ENCODE results near the gene FTCD. TPM values are rescaled to one million over a fixed set of nuclear protein-coding genes. Genes with fewer than 3 reads are reported as not detected.
"Not testable (repeated sequence)": the region's sequence is repeated elsewhere in the genome, so short reads cannot be mapped to it uniquely, and the experiment has no call there.

The FTCD gene
- total RNA-seq, 1 experiment from 2014 or later, result 6.7 TPM

DNA sequence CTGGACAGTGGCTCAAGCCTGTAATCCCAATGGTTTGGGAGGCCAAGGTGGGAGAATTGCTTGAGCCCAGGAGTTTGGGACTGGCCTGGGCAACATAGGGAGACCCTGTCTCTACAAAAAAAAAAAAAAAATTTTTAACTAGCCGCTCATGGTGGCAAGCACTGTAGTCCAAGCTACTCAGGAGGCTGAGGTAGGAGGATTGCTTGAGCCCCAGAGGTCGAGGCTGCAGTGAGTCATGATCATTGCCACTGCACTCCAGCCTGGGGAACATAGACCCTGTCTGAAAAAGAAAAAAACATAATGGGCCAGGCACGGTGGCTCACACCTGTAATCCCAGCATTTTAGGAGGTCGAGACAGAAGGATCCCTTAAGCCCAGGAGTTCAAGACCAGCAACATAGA, 23.6 kb upstream of the FTCD start:
- Histone ChIP-seq H2BK20ac (ENCODE audit: low read depth, low read length, poor library complexity, severe bottlenecking) (no peak overlapping the region), H3K9ac (ENCODE audit: extremely low read depth, insufficient read length, low read length) (no peak overlapping the region), H3K4ac (ENCODE audit: low read depth, low read length) (no peak overlapping the region), H2BK15ac (ENCODE audit: low read depth, low read length) (no peak overlapping the region), H3K23me2 (ENCODE audit: insufficient read length, low read depth, low read length, poor library complexity, severe bottlenecking) (peaks cover 2% of the 10 kb centered on the region), H4K91ac (ENCODE audit: insufficient read length, low read depth, low read length) (no peak overlapping the region), H2AK5ac (ENCODE audit: insufficient read length, low read length) (no peak overlapping the region), H4K5ac (ENCODE audit: insufficient read length, low read depth, low read length) (no peak overlapping the region), H3K23ac (ENCODE audit: insufficient read length, low read depth, low read length) (no peak overlapping the region), H4K20me1 (ENCODE audit: control insufficient read depth, insufficient read depth, insufficient read length) (no peaks in the 10 kb centered on the region), H3K27me3 (ENCODE audit: insufficient read depth, low read length) (no peaks in the 10 kb centered on the region), H2AFZ (ENCODE audit: low read length) (no peak overlapping the region), H2BK5ac (ENCODE audit: insufficient read length, low read length) (no peak overlapping the region), H3K79me1 (ENCODE audit: insufficient read depth, low read depth, low read length, poor library complexity, severe bottlenecking) (peaks cover 2% of the 10 kb centered on the region), H2BK12ac (ENCODE audit: insufficient read length, low read depth, low read length) (no peak overlapping the region), H2BK120ac (ENCODE audit: low read depth, low read length, poor library complexity, severe bottlenecking) (no peak overlapping the region), H4K8ac (replicated peaks; ENCODE audit: insufficient read length, low read depth, low read length) (no peak overlapping the region), H3K56ac (ENCODE audit: insufficient read length, low read depth, low read length) (no peak overlapping the region), H3K27ac (ENCODE audit: insufficient read length, low read depth, low read length) (no peak overlapping the region), H3T11ph (ENCODE audit: low read length) (no peak overlapping the region), H3K18ac (ENCODE audit: insufficient read length, low read depth, low read length) (no peak overlapping the region), H3K79me2 (ENCODE audit: insufficient read depth, low read length) (no peaks in the 10 kb centered on the region; the same call in 1 of the 2 replicates), H3K14ac (ENCODE audit: insufficient read depth, low read length) (no peak overlapping the region), H3K4me2 (ENCODE audit: insufficient read depth, insufficient read length, low read length) (no peak overlapping the region), H3K4me1 (ENCODE audit: insufficient read depth, low read length) (no peaks in the 10 kb centered on the region; the same call in 1 of the 2 replicates), H3K9me3 (ENCODE audit: control insufficient read depth, low read depth, low read length) (no peaks in the 10 kb centered on the region)
- H3K27ac Mint-ChIP-seq, result no peak overlapping the region
- no peaks in the 10 kb centered on the region for H3K27me3 Mint-ChIP-seq (ENCODE audit: low read depth)
- TF ChIP-seq, protein P1, sequence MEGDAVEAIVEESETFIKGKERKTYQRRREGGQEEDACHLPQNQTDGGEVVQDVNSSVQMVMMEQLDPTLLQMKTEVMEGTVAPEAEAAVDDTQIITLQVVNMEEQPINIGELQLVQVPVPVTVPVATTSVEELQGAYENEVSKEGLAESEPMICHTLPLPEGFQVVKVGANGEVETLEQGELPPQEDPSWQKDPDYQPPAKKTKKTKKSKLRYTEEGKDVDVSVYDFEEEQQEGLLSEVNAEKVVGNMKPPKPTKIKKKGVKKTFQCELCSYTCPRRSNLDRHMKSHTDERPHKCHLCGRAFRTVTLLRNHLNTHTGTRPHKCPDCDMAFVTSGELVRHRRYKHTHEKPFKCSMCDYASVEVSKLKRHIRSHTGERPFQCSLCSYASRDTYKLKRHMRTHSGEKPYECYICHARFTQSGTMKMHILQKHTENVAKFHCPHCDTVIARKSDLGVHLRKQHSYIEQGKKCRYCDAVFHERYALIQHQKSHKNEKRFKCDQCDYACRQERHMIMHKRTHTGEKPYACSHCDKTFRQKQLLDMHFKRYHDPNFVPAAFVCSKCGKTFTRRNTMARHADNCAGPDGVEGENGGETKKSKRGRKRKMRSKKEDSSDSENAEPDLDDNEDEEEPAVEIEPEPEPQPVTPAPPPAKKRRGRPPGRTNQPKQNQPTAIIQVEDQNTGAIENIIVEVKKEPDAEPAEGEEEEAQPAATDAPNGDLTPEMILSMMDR (conservative IDR thresholded peaks at IDR 0.05), result no peak
- peaks cover 8 to 13% of the 10 kb centered on the region in 2 experiments for H3K4me1 Mint-ChIP-seq
- peaks cover 9 to 25% of the 10 kb centered on the region in 2 experiments; a peak in 4 of 5 replicates for H3K9me3 Mint-ChIP-seq
- H3K36me3 Mint-ChIP-seq (ENCODE audit: insufficient read depth in 1 of 3, low read depth in 3 of 3), result peaks cover 9 to 24% (median 16%) of the 10 kb centered on the region in 3 experiments; a peak in 6 of 7 replicates
- no peak overlapping the region for H3K4me3 Mint-ChIP-seq
- no CpG with 5 or more reads among the region's 4 CpGs for WGBS (ENCODE audit: extremely low coverage, insufficient read length, low lambda C conversion rate)
- DNase-seq, result no peak

DNA sequence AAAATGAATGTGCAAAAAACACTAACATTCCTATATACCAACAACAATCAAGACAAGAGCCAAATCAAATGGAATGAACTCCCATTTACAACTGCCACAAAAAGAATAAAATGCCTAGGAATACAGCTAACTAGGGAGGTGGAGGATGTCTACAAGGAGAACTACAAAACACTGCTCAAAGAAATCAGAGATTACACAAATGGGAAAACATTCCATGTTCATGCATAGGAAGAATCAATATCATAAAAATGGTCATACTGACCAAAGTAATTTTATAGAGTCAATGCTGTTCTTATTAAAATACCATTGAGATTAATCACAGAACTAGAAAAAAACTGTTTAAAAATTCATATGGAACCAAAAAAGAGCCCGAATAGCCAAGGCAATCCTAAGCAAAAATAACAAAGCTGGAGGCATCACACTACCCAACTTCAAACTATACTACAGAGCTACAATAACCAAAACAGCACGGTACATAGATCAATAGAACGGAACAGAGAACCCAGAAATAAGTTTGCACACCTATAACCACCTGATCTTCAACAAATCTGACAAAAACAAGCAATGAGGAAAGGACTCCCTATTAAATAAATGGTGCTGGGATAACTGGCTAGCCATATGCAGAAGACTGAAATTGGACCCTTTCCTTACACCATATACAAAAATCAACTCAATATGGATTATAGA, 21.2 kb upstream of the FTCD start:
- H3K79me1 ChIP-seq (ENCODE audit: insufficient read depth, low read depth, low read length, poor library complexity, severe bottlenecking); H2BK5ac ChIP-seq (ENCODE audit: insufficient read length, low read length); H3K56ac ChIP-seq (ENCODE audit: insufficient read length, low read depth, low read length); H3K79me2 ChIP-seq (ENCODE audit: insufficient read depth, low read length); H3K4me1 ChIP-seq (ENCODE audit: insufficient read depth, low read length); H2AFZ ChIP-seq (ENCODE audit: low read length); H2AK5ac ChIP-seq (ENCODE audit: insufficient read length, low read length); H3K27me3 ChIP-seq (ENCODE audit: insufficient read depth, low read length); H3K18ac ChIP-seq (ENCODE audit: insufficient read length, low read depth, low read length); H3K9ac ChIP-seq (ENCODE audit: extremely low read depth, insufficient read length, low read length); H3T11ph ChIP-seq (ENCODE audit: low read length); H4K20me1 ChIP-seq (ENCODE audit: control insufficient read depth, insufficient read depth, insufficient read length); H3K4me2 ChIP-seq (ENCODE audit: insufficient read depth, insufficient read length, low read length); H3K27me3 Mint-ChIP-seq (ENCODE audit: low read depth); H3K9me3 ChIP-seq (ENCODE audit: control insufficient read depth, low read depth, low read length); H3K27ac ChIP-seq (ENCODE audit: insufficient read length, low read depth, low read length); H4K91ac ChIP-seq (ENCODE audit: insufficient read length, low read depth, low read length); H4K8ac ChIP-seq (replicated peaks; ENCODE audit: insufficient read length, low read depth, low read length); H3K27ac Mint-ChIP-seq; H2BK120ac ChIP-seq (ENCODE audit: low read depth, low read length, poor library complexity, severe bottlenecking); DNase-seq; H3K23ac ChIP-seq (ENCODE audit: insufficient read length, low read depth, low read length); H2BK15ac ChIP-seq (ENCODE audit: low read depth, low read length); H2BK20ac ChIP-seq (ENCODE audit: low read depth, low read length, poor library complexity, severe bottlenecking); H3K4ac ChIP-seq (ENCODE audit: low read depth, low read length); H4K5ac ChIP-seq (ENCODE audit: insufficient read length, low read depth, low read length); H2BK12ac ChIP-seq (ENCODE audit: insufficient read length, low read depth, low read length); H3K23me2 ChIP-seq (ENCODE audit: insufficient read length, low read depth, low read length, poor library complexity, severe bottlenecking); H3K4me3 Mint-ChIP-seq; H3K14ac ChIP-seq (ENCODE audit: insufficient read depth, low read length): not testable (repeated sequence)
- Mint-ChIP-seq H3K36me3 (ENCODE audit: insufficient read depth in 1 of 3, low read depth in 3 of 3) (peaks cover 7 to 28% (median 16%) of the 10 kb centered on the region in 3 experiments; a peak in 6 of 7 replicates), H3K9me3 (peaks cover 9 to 25% of the 10 kb centered on the region in 2 experiments; a peak in 4 of 5 replicates), H3K4me1 (peaks cover 8 to 17% of the 10 kb centered on the region in 2 experiments)
- no CpG with 5 or more reads among the region's 3 CpGs for WGBS (ENCODE audit: extremely low coverage, insufficient read length, low lambda C conversion rate)
